A673 (cell line): ENCODE data around the gene TEN1. TPM values are rescaled to one million over a fixed set of nuclear protein-coding genes. Genes with fewer than 3 reads are reported as not detected.
"Not testable (repeated sequence)": the region's sequence is repeated elsewhere in the genome, so short reads cannot be mapped to it uniquely, and the experiment has no call there.

Experiments used
- BruUV-seq: library from RNA; stranded (reverse); fragments of 400-500 nt; replicated peaks from 2 replicates; lab custom pipeline; 2021; lab: Mats Ljungman, UMichigan
- CTCF ChIA-PET: fragments of 300-600 bp; sonication (Branson Sonifier 250); formaldehyde crosslinking; loops from one replicate; lab custom pipeline; 2022; ENCODE audit warnings: antibody characterized with exemption; lab: Charles Lee
- POLR2A ChIA-PET: fragments of 300-600 bp; sonication (Branson Sonifier 250); formaldehyde crosslinking; loops from one replicate; lab custom pipeline; 2022; ENCODE audit warnings: antibody characterized with exemption; ENCODE audit not compliant: low non-redundant PET; lab: Charles Lee
- DNase-seq: peaks from one replicate; pipeline ENCODE4 v3.0.0-alpha.2; 2015; ENCODE audit warnings: low spot score
- H3K27ac ChIP-seq: fragments of 200-600 bp; sonication (generic); 2 replicates; pipeline ENCODE4 v1.5.1; 2016; ENCODE audit warnings: mixed run types, low read depth, mild to moderate bottlenecking, mixed read lengths, antibody characterized with exemption, low read length; ENCODE audit not compliant: poor library complexity, severe bottlenecking
- H3K27me3 ChIP-seq: fragments of 200-600 bp; sonication (generic); replicated peaks from 2 replicates; pipeline ENCODE4 v1.6.1; 2017; ENCODE audit warnings: mixed run types, low read depth, mild to moderate bottlenecking, mixed read lengths, antibody characterized with exemption, low read length; ENCODE audit not compliant: insufficient read depth, poor library complexity
- H3K36me3 ChIP-seq: fragments of 200-600 bp; sonication (generic); 2 replicates; pipeline ENCODE4 v1.6.1; 2016; ENCODE audit warnings: mixed run types, mild to moderate bottlenecking, mixed read lengths, antibody characterized with exemption, low read length; ENCODE audit not compliant: insufficient read depth, poor library complexity, severe bottlenecking
- H3K4me1 ChIP-seq: fragments of 200-600 bp; sonication (generic); 2 replicates; pipeline ENCODE4 v1.6.1; 2017; ENCODE audit warnings: mixed run types, mild to moderate bottlenecking, mixed read lengths, antibody characterized with exemption, low read length; ENCODE audit not compliant: insufficient read depth, poor library complexity, severe bottlenecking
- H3K4me3 ChIP-seq: fragments of 200-600 bp; sonication (generic); 2 replicates; pipeline ENCODE4 v1.5.1; 2016; ENCODE audit warnings: low read depth, mixed run types, mild to moderate bottlenecking, mixed read lengths, low read length; ENCODE audit not compliant: poor library complexity, severe bottlenecking
- H3K9me3 ChIP-seq: fragments of 200-600 bp; sonication (generic); 2 replicates; pipeline ENCODE4 v1.6.1; 2016; ENCODE audit warnings: mixed run types, low read depth, mild to moderate bottlenecking, mixed read lengths, antibody characterized with exemption, low read length; ENCODE audit not compliant: poor library complexity, severe bottlenecking
- EZH2 ChIP-seq: fragments of 200-600 bp; sonication (generic); IDR thresholded peaks from 2 replicates; pipeline ENCODE4 v1.6.1; 2017; ENCODE audit warnings: borderline replicate concordance, low read depth, mild to moderate bottlenecking, mixed read lengths, antibody characterized with exemption, low read length; ENCODE audit not compliant: poor library complexity, severe bottlenecking
- intact Hi-C: fragments of 100-400 bp; cut with micrococcal nuclease; formaldehyde crosslinking; loops from one replicate; pipeline ENCODE4 v1.10.0; 2022; ENCODE audit not compliant: unreplicated experiment
- total RNA-seq: library from RNA; stranded (reverse); gene quantifications from 2 replicates; pipeline ENCODE4 v1.2.3, GENCODE V29; 2021
- TF ChIP-seq, protein P1 (sequence below): fragments of 300-800, 200-600 bp; sonication (generic); conservative IDR thresholded peaks from 2 replicates; pipeline ENCODE4 v1.5.1; 2017; ENCODE audit warnings: low read depth, mild to moderate bottlenecking, antibody characterized with exemption, low read length, moderate library complexity, mixed read lengths

Gene TEN1
- total RNA-seq, 1 experiment from 2014 or later = 16.2 TPM

DNA sequence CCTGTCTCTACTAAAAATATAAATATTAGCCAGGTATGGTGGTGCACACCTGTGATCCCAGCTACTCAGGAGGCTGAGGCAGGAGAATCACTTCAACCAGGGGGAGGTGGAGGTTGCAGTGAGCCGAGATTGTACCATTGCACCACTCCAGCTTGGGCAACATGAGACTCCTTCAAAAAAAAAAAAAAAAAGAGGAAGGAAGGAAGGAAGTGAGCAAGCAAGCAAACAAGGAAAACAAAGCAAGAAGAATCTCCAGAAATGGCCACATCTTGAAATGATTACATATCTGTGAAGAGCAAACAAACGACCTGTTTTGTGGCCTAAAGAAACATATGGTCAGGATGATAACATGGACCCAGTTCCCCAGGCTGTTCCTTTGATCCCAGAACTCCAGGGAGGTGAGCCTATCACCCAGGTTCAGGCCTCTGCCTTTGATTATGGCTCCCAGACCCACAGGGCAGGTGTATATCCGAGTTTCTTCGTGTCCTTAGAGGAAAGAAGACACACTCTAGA, 9.0 kb upstream of the TEN1 start:
- TF ChIP-seq EZH2 = no peak
- TF ChIP-seq, protein P1, sequence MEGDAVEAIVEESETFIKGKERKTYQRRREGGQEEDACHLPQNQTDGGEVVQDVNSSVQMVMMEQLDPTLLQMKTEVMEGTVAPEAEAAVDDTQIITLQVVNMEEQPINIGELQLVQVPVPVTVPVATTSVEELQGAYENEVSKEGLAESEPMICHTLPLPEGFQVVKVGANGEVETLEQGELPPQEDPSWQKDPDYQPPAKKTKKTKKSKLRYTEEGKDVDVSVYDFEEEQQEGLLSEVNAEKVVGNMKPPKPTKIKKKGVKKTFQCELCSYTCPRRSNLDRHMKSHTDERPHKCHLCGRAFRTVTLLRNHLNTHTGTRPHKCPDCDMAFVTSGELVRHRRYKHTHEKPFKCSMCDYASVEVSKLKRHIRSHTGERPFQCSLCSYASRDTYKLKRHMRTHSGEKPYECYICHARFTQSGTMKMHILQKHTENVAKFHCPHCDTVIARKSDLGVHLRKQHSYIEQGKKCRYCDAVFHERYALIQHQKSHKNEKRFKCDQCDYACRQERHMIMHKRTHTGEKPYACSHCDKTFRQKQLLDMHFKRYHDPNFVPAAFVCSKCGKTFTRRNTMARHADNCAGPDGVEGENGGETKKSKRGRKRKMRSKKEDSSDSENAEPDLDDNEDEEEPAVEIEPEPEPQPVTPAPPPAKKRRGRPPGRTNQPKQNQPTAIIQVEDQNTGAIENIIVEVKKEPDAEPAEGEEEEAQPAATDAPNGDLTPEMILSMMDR = no peak
- Histone ChIP-seq H3K9me3 (no peaks in the 10 kb centered on the region), H3K4me3 (no peak overlapping the region), H3K36me3 (peaks cover 5% of the 10 kb centered on the region), H3K27ac (no peak overlapping the region), H3K27me3 (no peaks in the 10 kb centered on the region), H3K4me1 (no peaks in the 10 kb centered on the region)
- CTCF ChIA-PET = no interaction called here
- intact Hi-C loops = no loop called here
- DNase-seq = peak; percentile 38
- no TSS peak for BruUV-seq
- POLR2A ChIA-PET = no interaction called here

DNA sequence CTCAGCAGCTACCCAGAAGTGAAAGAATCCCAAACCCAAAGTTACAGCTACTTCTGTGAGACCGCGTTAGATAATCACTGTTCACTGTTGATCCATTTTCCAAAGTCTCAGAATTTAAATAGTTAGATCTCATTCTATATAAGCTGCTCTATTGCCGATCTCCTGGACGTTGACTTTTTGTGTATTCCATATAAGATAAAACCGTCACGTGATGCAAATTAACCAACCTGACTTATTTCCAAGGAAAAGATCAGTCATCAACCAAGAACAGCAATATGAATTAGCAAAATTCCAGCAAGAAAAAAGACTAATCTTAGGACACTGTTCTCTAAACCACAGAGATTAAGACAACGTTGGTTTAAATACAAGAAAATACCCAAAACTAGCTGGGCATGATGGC, 8.4 kb upstream of the TEN1 start:
- ChIA-PET POLR2A (no interaction called here), CTCF (interaction anchor here (0.6 kb wide), 1 partner anchor 269 kb away, joined by 10 read pairs; no protein-coding TSS in a partner anchor)

DNA sequence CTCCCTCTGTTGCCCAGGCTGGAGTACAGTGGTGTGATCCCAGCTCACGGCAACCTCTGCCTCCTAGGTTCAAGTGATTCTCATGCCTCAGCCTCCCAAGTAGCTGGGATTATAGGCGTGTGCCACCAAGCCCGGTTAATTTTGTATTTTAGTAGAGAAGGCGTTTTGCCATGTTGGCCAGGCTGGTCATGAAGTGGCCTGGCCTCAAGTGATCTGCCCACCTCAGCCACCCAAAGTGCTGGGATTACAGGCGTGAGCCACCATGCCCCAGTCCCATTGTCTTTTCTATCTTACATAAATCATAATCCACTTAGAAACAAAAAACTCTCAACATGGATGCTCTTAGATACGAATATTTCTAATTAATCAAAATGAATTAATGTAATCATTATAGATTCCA, 3.9 kb upstream of the TEN1 start:
- H3K27ac ChIP-seq, H3K4me3 ChIP-seq, BruUV-seq, H3K4me1 ChIP-seq, POLR2A ChIA-PET, intact Hi-C loops, H3K27me3 ChIP-seq, DNase-seq, H3K9me3 ChIP-seq, H3K36me3 ChIP-seq: not testable (repeated sequence)
- CTCF ChIA-PET = interaction anchor here (0.6 kb wide), 1 partner anchor 122 kb away, joined by 12 read pairs; no protein-coding TSS in a partner anchor

More for the DNA sequence above, 8.4 kb upstream of the TEN1 start:
- H3K4me1 ChIP-seq = no peaks in the 10 kb centered on the region
- no peak for TF ChIP-seq EZH2
- BruUV-seq = no TSS peak
- intact Hi-C loops = no loop called here
- H3K9me3 ChIP-seq = no peaks in the 10 kb centered on the region
- H3K4me3 ChIP-seq = no peak overlapping the region
- no peak for DNase-seq
- H3K27ac ChIP-seq = no peak overlapping the region
- H3K27me3 ChIP-seq = no peaks in the 10 kb centered on the region
- peaks cover 5% of the 10 kb centered on the region for H3K36me3 ChIP-seq

DNA sequence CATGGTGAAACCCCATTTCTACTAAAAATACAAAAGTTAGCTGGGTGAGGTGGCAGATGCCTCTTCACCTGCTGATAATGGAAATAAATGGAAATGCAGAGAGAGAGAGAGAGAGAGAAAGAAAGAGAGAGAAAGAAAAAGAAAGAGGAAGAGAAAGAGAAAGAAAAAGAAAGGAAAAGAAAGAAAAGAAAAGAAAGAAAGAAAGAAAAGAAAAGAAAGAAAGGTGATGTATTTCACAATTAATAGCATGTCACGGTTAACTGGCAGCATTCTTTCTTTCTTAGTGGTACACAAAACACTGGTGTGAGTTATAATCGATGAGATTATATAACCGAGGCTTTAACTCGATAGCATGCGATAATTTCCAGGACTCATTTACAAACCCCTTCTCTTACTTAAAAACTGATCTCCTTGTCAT, 3.3 kb upstream of the TEN1 start:
- peak overlapping the region; percentile 28 for H3K27ac ChIP-seq
- H3K36me3 ChIP-seq = peaks cover 5% of the 10 kb centered on the region
- no peaks in the 10 kb centered on the region for H3K9me3 ChIP-seq
- H3K27me3 ChIP-seq = no peaks in the 10 kb centered on the region
- BruUV-seq = no TSS peak
- H3K4me3 ChIP-seq = peak overlapping the region; percentile 18
- ChIA-PET CTCF (interaction anchor here (0.6 kb wide), 1 partner anchor 122 kb away, joined by 12 read pairs; no protein-coding TSS in a partner anchor), POLR2A (no interaction called here)
- peaks cover 6% of the 10 kb centered on the region for H3K4me1 ChIP-seq
- DNase-seq = no peak
- intact Hi-C loops = no loop called here
- no peak for TF ChIP-seq EZH2
- TF ChIP-seq, protein P1 = no peak
